HAP-1 (cell line): ENCODE results near the gene GDPD5.

Experiments
- DNase-seq, 2 experiments: peaks; one replicate each; pipeline ENCODE4 v3.0.0-alpha.2; 2016 to 2020; ENCODE audit warnings: low spot score in 2 of 2
- H3K27me3 ChIP-seq: fragments of 250-450 bp; sonication (Bioruptor Pico); 2 replicates; pipeline ENCODE4 v1.5.1; 2020; ENCODE audit warnings: low read depth, mild to moderate bottlenecking, moderate library complexity
- H3K36me3 ChIP-seq: fragments of 250-450 bp; sonication (Bioruptor Pico); replicated peaks from 2 replicates; pipeline ENCODE4 v1.5.1; 2020; ENCODE audit warnings: mild to moderate bottlenecking
- H3K4me1 ChIP-seq: fragments of 250-450 bp; sonication (Bioruptor Pico); 2 replicates; pipeline ENCODE4 v1.5.1; 2020; ENCODE audit warnings: mild to moderate bottlenecking
- H3K4me3 ChIP-seq: fragments of 250-450 bp; sonication (Bioruptor Pico); 2 replicates; pipeline ENCODE4 v1.5.1; 2020; ENCODE audit warnings: mild to moderate bottlenecking, moderate library complexity
- H3K9me3 ChIP-seq: fragments of 250-450 bp; sonication (Bioruptor Pico); 2 replicates; pipeline ENCODE4 v1.5.1; 2020; ENCODE audit warnings: mild to moderate bottlenecking, moderate library complexity
- in situ Hi-C: fragments of 300-500 bp; cut with MboI; formaldehyde crosslinking; loops from 3 replicates; pipeline ENCODE4 v1.14.3; 2020; ENCODE audit warnings: low sequenced_read_pairs, inconsistent platforms, mixed read lengths

The GDPD5 gene

DNA sequence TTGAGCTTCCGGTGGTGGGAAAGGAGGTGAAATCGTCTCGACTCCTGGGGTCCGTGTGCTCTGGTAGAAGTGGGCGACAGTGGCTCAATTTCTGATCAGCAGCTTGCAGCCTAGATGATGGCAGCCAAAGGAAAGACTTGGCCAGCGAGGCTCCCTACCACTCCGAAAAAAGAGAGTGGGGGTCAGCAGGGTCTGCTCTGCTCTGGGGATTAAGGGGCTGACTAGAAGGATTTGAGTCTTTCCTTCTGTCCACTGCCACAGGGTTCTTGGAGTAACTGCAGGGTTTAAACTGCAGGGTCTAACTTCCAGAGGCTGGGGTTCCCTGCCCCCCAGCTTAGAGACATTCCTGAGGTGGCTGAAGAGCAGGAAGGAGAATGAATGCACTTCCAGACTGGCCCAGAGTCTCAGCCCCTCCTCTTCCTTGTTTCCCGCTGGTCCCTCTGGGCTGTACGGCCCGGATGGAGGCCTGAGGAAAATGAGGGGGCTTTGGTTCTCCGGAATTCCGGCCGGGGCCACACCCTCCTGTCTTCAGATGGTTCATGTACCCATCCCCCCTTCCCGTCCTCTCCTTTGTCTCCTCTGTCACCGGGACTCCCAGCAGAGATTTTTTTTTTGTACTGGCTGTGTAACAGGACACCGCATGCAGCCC, 37.2 kb upstream of the GDPD5 start:
- in situ Hi-C loops: no loop called here
- H3K27me3 ChIP-seq: no peaks in the 10 kb centered on the region
- no peaks in the 10 kb centered on the region for H3K9me3 ChIP-seq
- DNase-seq: peak; percentile 86 to 91
- peaks cover 13% of the 10 kb centered on the region for H3K4me1 ChIP-seq
- H3K36me3 ChIP-seq: peaks cover 29% of the 10 kb centered on the region
- H3K4me3 ChIP-seq: peak overlapping the region; percentile 74

DNA sequence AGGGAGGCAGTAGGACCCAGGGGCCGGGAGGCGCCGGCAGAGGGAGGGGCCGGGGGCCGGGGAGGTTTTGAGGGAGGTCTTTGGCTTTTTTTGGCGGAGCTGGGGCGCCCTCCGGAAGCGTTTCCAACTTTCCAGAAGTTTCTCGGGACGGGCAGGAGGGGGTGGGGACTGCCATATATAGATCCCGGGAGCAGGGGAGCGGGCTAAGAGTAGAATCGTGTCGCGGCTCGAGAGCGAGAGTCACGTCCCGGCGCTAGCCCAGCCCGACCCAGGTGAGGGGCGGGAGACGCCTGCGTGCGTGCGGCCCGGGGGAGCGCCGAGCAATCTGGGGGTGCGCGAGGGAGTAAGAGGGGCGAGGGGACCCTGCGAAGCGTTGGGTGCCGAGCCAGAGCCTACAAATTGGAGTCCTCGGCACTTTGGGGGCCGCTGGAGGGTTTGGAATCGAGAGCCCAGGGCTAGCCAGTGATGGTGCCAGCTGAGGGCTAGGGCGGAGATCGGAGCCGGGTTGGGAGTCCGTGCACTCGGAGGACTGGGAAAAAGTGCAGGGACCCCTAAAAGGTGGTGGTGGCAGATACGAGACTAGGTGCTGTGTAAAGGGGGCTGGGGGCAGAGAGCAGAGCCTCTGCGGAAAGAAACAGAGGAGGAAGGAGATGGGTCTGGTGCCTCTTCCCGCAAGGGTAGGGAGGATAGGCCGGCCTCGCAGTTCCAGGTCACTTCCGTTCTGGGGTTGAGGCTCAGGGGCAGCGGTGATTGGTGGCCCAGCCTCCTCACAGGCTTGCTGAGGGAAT, 36.5 kb upstream of the GDPD5 start, which contains the start of gene SERPINH1:
Gene SERPINH1 (plus strand): TSS at position 206 of the 788 bp plus-strand sequence. CDS start 4,097 bp downstream, outside the sequence.
- peak; percentile 85 to 91 for DNase-seq

DNA sequence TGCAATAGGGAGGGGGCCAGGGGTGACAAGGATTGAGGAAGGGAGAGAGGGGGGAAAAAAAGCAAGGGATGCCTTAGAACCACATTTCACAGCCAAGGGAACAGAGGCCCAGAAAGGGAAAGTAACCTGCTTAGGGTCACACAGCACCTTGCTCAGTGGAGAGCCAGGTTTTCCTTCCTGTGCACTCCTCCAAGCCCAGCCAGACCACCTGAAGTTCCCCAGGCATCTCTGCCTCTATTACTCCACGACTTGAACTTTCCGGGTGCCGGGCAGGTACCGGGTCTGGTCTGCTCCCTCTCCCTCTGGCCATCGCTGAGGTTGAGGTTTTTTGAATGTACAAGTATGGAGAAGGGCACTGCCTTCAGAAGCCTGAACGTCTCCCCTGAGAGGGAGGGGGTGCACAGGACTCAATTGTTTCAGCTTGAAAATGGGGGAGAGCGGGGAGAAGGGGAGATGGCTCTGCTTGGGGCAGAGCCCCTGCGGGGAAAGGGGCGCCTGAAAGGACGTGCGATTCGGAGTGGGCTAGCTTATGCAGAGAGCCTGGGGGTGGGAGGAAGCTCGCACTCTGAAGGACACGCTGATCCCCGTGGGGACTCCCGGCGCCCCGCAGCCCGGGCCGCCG, 35.8 kb upstream of the GDPD5 start:
- peaks cover 15% of the 10 kb centered on the region for H3K36me3 ChIP-seq
- DNase-seq: no peak
- H3K4me1 ChIP-seq: peaks cover 13% of the 10 kb centered on the region
- no peaks in the 10 kb centered on the region for H3K27me3 ChIP-seq
- in situ Hi-C loops: no loop called here
- H3K4me3 ChIP-seq: peak overlapping the region; percentile 74
- no peaks in the 10 kb centered on the region for H3K9me3 ChIP-seq

More for the DNA sequence above, 36.5 kb upstream of the GDPD5 start, which contains the start of gene SERPINH1:
- H3K27me3 ChIP-seq: no peaks in the 10 kb centered on the region
- peaks cover 22% of the 10 kb centered on the region for H3K36me3 ChIP-seq
- in situ Hi-C loops: no loop called here
- peak within 1 kb of the TSS; percentile 74 for H3K4me3 ChIP-seq
- H3K4me1 ChIP-seq: peaks cover 13% of the 10 kb centered on the region
- H3K9me3 ChIP-seq: no peaks in the 10 kb centered on the region

DNA sequence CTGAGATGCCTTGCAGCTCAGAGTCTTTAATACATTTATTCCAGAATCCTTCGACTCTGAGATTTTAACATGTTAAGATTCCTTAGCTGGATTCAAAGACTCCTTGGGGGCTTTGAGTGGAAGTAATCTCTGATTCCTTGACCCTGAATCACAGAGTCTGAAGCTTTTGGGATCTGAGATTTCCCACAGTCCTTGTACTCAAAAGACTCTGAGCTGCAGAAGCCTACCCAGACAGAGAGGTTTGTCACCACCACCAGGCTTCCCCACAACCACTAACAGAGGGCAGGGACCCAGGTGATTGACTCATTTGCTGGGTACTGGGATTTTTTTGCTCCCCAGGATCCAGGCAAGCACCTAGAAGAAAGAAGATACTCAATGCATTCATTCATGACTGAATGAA, 34.9 kb upstream of the GDPD5 start:
- H3K4me1 ChIP-seq: peaks cover 13% of the 10 kb centered on the region
- DNase-seq: no peak
- in situ Hi-C loops: no loop called here
- no peak overlapping the region for H3K4me3 ChIP-seq
- H3K27me3 ChIP-seq: no peaks in the 10 kb centered on the region
- no peaks in the 10 kb centered on the region for H3K9me3 ChIP-seq
- peaks cover 9% of the 10 kb centered on the region for H3K36me3 ChIP-seq

DNA sequence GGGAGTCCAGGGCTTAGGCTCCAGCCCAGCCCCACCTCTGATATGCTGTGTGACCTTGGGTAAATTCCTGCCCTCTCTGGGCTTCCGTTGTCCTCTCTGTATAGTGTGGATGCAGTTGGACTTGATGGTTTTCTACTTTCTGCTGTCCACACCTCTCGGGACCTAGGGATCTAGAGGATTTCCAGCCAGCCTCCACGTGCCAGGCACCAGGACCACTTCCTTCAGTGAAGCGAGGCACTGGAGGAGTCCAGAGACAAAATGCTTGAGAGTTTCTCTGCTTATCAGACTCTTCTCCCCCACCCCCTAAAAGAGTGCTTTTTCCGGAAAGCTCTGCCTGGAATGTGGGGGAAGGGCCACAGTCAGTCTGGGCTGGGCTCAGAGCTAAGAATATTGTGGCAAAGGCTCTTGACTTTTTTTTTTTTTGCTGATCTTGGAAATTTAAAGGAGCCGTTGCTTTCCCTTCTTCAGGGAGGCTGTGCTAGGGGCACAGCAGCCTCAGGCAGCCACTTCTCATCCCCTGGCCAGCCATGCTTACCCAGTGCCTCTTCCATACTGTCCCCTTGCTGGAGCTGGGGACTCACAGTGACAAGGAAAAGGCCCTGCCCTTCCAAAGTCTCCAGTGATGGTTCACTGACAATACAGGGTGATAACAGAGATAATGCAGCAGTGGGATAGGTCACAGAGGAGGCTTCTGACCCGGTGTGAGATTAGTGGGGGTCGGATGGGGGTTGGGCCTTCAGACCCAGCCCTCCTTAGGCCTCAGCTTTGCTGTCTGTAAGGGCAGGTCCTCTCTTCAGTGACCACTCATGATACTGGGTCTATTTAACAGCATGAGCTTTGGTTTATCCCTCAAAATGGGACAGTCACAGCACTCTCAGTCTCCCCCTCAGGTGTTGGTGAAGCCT, 33.5 kb upstream of the GDPD5 start:
- H3K9me3 ChIP-seq: no peaks in the 10 kb centered on the region
- H3K27me3 ChIP-seq: no peaks in the 10 kb centered on the region
- no peak overlapping the region for H3K4me3 ChIP-seq
- peaks cover 9% of the 10 kb centered on the region; the same call in 1 of the 2 replicates for H3K4me1 ChIP-seq
- no peaks in the 10 kb centered on the region for H3K36me3 ChIP-seq
- DNase-seq: peak in 1 of 2 experiments; percentile 27
- in situ Hi-C loops: no loop called here

DNA sequence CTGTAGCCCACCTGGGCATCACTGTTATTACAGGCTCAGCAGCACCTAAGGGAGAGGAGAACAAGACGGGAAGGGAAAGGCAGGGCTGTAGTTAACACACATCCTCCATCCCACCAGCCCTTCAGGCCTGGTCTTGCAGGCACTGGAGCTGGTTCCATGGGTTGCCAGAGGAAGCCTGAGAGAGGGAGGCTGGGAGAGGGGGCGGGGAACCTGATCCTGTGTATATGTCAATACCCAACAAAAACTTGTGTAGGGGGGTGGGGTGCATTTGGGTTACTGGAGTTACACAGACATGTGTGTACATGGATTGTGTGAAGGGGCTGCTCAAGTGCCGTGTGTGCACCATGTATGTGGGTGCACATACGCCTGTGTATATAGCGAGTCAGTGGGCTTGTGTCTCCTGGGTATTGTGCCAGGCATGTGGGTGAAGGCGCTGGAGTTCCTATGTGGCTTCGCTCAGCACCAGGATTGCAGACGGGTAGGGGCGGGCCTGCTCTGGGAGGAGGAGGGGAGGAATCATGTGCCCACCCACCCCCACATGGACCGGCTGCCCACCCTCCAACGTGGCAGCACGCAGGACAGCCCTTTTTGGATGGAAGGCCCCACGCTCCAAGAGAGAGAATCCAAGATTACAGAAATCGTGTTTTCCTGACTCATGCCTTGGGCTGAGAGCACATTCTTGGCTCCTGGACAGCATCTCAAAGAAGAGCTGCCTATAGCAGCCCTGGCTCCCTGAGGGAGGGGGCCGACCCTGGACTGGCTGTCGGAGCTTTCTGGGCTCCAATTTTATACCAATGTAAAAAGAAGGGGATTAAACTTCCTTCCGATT, 32.1 kb upstream of the GDPD5 start:
- no peak overlapping the region for H3K4me3 ChIP-seq
- no peak for DNase-seq
- in situ Hi-C loops: no loop called here
- H3K9me3 ChIP-seq: no peaks in the 10 kb centered on the region
- no peaks in the 10 kb centered on the region for H3K27me3 ChIP-seq
- peaks cover 9% of the 10 kb centered on the region; the same call in 1 of the 2 replicates for H3K4me1 ChIP-seq
- H3K36me3 ChIP-seq: no peaks in the 10 kb centered on the region

DNA sequence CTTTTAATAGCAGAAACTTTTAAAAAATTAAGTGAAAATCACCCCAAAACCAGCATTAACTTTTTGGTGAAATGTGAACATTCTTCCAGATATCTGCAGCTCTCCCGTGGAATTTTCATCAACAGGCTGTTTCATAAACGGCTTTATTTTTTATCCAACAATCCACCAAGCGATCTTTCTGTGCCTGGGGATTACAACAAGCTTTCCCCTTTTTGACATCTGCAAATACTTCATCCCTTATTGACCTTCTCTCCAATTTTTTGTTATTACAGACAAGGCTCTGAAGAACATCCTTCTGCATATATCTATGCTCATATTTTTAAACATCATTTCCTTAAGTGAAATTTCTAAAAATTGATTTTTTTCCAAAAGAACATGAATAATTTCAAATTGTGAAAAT, 30.5 kb upstream of the GDPD5 start:
- H3K4me1 ChIP-seq: peaks cover 9% of the 10 kb centered on the region; the same call in 1 of the 2 replicates

DNA sequence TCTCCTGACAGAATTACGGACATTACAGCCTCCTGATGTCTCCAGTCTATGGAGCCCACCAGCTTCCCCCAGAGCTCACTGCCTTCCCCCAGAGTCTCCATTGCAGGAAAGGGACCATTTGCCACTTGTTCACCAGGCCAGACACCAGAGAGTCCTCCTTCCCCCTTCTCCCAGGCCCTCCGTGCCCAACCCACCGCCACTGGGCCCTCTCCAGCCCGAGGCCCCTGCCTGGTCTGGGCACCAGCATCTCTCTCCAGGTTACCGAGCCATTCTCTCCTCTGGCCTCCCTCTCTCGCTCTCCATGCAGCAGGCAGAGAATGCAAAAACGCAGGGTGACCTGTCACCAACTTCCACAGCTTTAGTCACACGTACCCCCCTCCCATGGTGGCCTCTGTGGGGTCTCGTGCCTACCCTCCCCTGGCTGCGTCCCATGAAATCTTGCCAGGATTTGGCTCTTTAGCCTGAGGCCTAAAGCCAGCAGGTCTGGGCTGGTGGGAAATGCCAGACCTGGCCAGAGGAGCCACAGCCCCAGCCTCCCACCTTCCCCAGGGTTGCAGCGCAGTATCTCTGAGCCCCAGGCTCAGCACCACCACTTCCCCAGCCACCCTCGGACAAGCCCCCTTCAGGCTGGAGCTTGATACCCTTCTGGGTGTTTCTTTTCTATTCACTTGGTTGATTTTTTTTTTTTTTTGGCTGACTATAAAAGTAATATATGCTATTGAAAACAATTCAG, 29.5 kb upstream of the GDPD5 start:
- peaks cover 9% of the 10 kb centered on the region; the same call in 1 of the 2 replicates for H3K4me1 ChIP-seq
- no peak overlapping the region for H3K4me3 ChIP-seq
- H3K36me3 ChIP-seq: no peaks in the 10 kb centered on the region
- no peaks in the 10 kb centered on the region for H3K9me3 ChIP-seq
- no peaks in the 10 kb centered on the region for H3K27me3 ChIP-seq
- DNase-seq: no peak
- in situ Hi-C loops: no loop called here

More for the DNA sequence above, 30.5 kb upstream of the GDPD5 start:
- Histone ChIP-seq H3K36me3 (no peaks in the 10 kb centered on the region), H3K4me3 (no peak overlapping the region), H3K9me3 (no peaks in the 10 kb centered on the region), H3K27me3 (no peaks in the 10 kb centered on the region)
- in situ Hi-C loops: no loop called here
- no peak for DNase-seq

DNA sequence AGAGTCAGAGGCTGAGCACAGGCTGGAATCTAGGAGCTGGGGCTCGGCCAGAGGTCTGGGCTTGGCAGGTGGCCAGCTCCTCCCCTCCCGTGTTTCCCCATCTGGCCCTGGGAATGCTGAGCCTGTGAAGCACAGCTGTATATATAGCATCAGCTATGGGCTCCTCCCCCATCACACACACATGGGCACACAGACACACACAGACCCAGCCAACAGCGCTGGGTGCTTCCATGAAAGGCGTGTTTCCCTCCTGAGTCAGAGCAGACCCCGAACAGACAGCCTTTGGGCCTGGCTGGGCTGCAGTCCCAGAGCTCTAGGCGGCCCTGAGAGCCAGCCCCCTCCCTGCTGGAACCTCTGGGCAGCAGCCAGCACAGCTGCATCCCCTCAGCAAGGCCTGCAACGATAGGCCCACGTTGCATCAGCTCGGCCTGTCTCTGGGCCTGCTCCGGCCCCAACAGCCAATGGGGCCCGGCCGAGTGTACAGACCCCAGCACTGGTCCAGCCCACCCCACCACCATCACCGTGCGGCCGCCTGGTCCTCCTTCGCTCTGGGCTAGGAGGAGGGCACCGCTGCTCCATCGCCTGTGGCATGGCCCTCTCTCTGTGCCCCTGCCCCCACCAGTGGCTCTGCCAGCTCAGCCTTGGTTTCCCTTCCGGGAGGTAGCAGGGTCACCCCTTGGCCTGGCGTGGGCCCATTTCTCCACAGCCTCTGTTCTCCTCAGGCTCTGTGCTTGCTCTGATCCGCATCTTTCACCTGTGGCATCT, 28.7 kb upstream of the GDPD5 start:
- Histone ChIP-seq H3K9me3 (no peaks in the 10 kb centered on the region), H3K36me3 (no peaks in the 10 kb centered on the region), H3K27me3 (no peaks in the 10 kb centered on the region), H3K4me1 (peaks cover 9% of the 10 kb centered on the region; the same call in 1 of the 2 replicates), H3K4me3 (no peak overlapping the region)
- DNase-seq: peak in 1 of 2 experiments; percentile 48
- in situ Hi-C loops: no loop called here

DNA sequence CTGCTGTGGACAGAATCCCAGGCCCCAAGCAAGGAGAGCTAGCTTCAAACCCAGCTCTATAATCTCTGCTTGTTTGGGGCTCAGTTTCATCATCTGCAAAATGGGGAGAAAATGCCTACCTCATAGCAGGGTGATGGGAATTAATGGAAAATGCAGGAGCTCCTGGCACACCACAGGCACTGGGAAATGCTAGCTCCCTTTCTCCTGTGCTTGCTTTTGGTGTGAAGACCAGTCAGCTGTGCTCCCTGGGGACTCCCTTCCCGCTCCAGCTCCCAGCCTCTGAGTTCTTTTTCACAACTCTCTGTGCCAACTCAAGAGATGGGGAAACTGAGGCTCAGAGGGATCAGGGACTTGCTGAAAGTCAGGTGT, 28.1 kb upstream of the GDPD5 start:
- Histone ChIP-seq H3K9me3 (no peaks in the 10 kb centered on the region), H3K36me3 (no peaks in the 10 kb centered on the region), H3K4me1 (peaks cover 4% of the 10 kb centered on the region; the same call in 1 of the 2 replicates), H3K4me3 (no peak overlapping the region), H3K27me3 (no peaks in the 10 kb centered on the region)
- no peak for DNase-seq
- in situ Hi-C loops: no loop called here

DNA sequence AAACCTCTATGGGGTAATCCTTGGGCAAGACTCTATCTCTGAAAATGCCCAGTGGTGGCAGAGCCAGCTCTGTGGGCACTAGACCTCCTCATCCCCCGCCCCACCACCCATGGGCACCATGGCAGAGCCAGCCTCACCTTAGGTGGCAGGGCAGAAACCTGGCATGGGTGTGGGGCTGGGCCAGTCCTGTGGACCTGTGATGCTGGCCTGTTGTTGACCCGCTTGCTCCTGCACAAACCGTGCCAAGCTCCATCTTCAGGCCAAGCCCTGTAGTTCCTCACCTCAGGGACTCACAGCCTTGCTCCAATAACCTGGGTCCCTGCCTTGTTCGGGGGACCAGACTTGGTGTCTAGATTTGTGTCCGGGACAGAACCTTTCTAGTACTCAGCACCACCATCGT, 27.4 kb upstream of the GDPD5 start:
- no peak overlapping the region for H3K4me3 ChIP-seq
- no peaks in the 10 kb centered on the region for H3K4me1 ChIP-seq
- in situ Hi-C loops: no loop called here
- no peak for DNase-seq
- no peaks in the 10 kb centered on the region for H3K27me3 ChIP-seq
- no peaks in the 10 kb centered on the region for H3K36me3 ChIP-seq
- H3K9me3 ChIP-seq: no peaks in the 10 kb centered on the region
